GM12891 (cell line): ENCODE results near the gene SORCS1.

ENCODE experiments used
- DNase-seq: peaks from one replicate; pipeline ENCODE4 v3.0.0; 2011; ENCODE audit warnings: low spot score; ENCODE audit not compliant: insufficient read length
- FAIRE-seq: peaks from 2 replicates; lab custom pipeline; 2011; peaks lifted over from hg19 to GRCh38; lab: Jason Lieb, UNC
- PAX5 ChIP-seq: IDR thresholded peaks from 2 replicates; pipeline ENCODE4 v1.6.1; 2011; ENCODE audit warnings: low read length, moderate library complexity, mild to moderate bottlenecking; ENCODE audit not compliant: insufficient read depth, severe bottlenecking
- POLR2A ChIP-seq: IDR thresholded peaks from 2 replicates; pipeline ENCODE4 v1.6.1; 2011; ENCODE audit warnings: low read depth, low read length, control low read depth
- POLR2AphosphoS5 ChIP-seq: IDR thresholded peaks from 2 replicates; pipeline ENCODE4 v1.6.1; 2011; ENCODE audit warnings: low read depth, low read length, control low read depth
- POU2F2 ChIP-seq: IDR thresholded peaks from 2 replicates; pipeline ENCODE4 v1.6.1; 2011; ENCODE audit warnings: low read depth, mild to moderate bottlenecking, control low read depth, low read length, moderate library complexity
- SPI1 ChIP-seq: IDR thresholded peaks from 2 replicates; pipeline ENCODE4 v1.6.1; 2011; ENCODE audit warnings: low read depth, low read length, control low read depth
- TAF1 ChIP-seq: IDR thresholded peaks from 2 replicates; pipeline ENCODE4 v1.6.1; 2011; ENCODE audit warnings: low read depth, low read length, control low read depth

SORCS1 gene

GRCh38 chr10:106958589-106959361 lies 205.7 kb downstream of the SORCS1 start:
- DNase-seq (no peak), FAIRE-seq (peak; percentile 13)
- TF ChIP-seq POU2F2 (no peak), POLR2A (no peak)

- peak; percentile 59 for FAIRE-seq
- DNase-seq = peak; percentile 22
- no peak for TF ChIP-seq POLR2A
Observed at GRCh38 chr10:106957823-106958588, 206.5 kb downstream of the SORCS1 start.

GRCh38 chr10:106956216-106956915 lies 208.1 kb downstream of the SORCS1 start:
- TF ChIP-seq PAX5 (no peak), SPI1 (no peak), TAF1 (no peak), POU2F2 (no peak), POLR2A (no peak), POLR2AphosphoS5 (no peak)
- no peak for FAIRE-seq
- DNase-seq = no peak

- no peak for TF ChIP-seq POLR2AphosphoS5
- TF ChIP-seq POLR2A = no peak
- no peak for TF ChIP-seq TAF1
- TF ChIP-seq PAX5 = no peak
- no peak for TF ChIP-seq SPI1
- no peak for TF ChIP-seq POU2F2
- no peak for FAIRE-seq
Observed at GRCh38 chr10:106955133-106955532, 209.4 kb downstream of the SORCS1 start.

GRCh38 chr10:106952033-106952432 lies 212.5 kb downstream of the SORCS1 start:
- FAIRE-seq = no peak
- no peak for TF ChIP-seq SPI1
- no peak for TF ChIP-seq POU2F2
- TF ChIP-seq POLR2AphosphoS5 = no peak
- TF ChIP-seq TAF1 = no peak
- no peak for TF ChIP-seq PAX5
- no peak for TF ChIP-seq POLR2A
- no peak for DNase-seq

More at GRCh38 chr10:106955133-106955532, 209.4 kb downstream of the SORCS1 start:
- no peak for DNase-seq

- no peak for TF ChIP-seq POU2F2
- TF ChIP-seq TAF1 = no peak
- TF ChIP-seq PAX5 = no peak
- no peak for TF ChIP-seq SPI1
- no peak for TF ChIP-seq POLR2AphosphoS5
- no peak for TF ChIP-seq POLR2A
- DNase-seq (no peak), FAIRE-seq (no peak)
Observed at GRCh38 chr10:106949680-106950478, 214.6 kb downstream of the SORCS1 start.

GRCh38 chr10:106947643-106948042 lies 216.9 kb downstream of the SORCS1 start:
- FAIRE-seq (no peak), DNase-seq (no peak)
- TF ChIP-seq POLR2AphosphoS5 = no peak
- no peak for TF ChIP-seq PAX5
- TF ChIP-seq SPI1 = no peak
- no peak for TF ChIP-seq POLR2A
- no peak for TF ChIP-seq POU2F2
- TF ChIP-seq TAF1 = no peak

- DNase-seq (no peak), FAIRE-seq (no peak)
- TF ChIP-seq POLR2A = no peak
- no peak for TF ChIP-seq POLR2AphosphoS5
- no peak for TF ChIP-seq SPI1
Observed at GRCh38 chr10:106942035-106942662, 222.4 kb downstream of the SORCS1 start.
